ENCODE results near the gene IGDCC3. TPM values are rescaled to one million over a fixed set of nuclear protein-coding genes. Genes with fewer than 3 reads are reported as not detected.

IGDCC3 gene
- polyA plus RNA-seq (ENCODE audit: insufficient read length in 4 of 4), result 10 to 100 TPM in 1 of 4 donors, 1 to 10 TPM in 3; 4.1 to 11.9 (median 7.3) TPM

DNA sequence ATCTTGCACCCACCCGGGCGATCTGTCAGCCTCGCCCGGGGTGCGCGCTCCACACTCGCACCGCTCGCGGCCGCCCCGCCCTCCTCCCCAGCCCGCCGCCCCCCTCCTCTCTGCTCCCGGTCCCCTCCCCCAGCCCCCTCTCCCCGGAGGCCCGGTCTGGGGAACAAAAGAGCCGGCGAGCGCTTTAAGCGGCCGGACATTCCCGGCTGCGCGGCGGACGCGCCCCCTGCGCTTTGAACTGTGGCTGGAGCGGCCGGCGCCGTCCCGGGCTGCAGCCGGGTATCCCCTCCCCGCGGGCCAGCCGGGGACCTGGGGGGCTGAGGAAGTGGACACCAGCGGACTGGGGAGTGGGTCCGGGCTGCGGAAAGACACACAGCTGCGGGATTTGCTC is at the start of gene IGDCC3:
TSS of gene IGDCC3 (minus strand) at position 27 of the 391 bp plus-strand sequence. CDS start 214 bp downstream, outside the sequence.
- no peak for DNase-seq (ENCODE audit: low read depth in 4 of 4, low spot score in 3 of 4)

DNA sequence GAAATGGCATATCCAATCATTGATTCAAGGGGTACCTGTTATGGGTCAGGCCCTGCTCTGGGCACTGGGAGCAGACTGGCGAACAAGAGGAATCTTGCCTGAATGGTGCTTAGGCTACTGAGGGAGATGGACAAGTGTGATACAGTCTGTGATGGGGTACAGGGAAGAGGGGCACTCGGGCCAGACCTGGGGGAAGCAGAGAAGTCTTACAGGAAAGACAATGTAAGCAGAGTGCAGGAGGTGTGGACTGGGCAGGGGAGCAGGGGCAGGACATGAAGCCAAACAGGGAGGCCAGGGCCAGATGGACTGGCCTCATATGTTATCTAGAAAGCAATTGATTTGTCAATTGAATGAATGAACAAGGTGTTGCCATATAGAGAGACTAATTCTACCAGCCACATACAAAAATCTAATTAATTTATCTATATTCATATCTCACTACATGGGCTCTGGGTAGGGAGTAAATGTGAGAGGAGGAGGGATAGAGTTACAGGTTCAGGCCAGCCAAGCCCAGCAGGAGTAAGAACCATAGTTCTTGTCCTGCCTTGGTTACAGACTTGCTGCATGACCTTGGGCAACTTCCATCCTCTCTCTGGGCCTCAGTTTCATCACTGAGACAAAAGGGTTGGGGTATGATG is 48.5 kb upstream of the IGDCC3 start:
- no peak for DNase-seq (ENCODE audit: low read depth in 4 of 4, low spot score in 3 of 4)

GRCh38 chr15:65424683-65425082 is 46.9 kb upstream of the IGDCC3 start:
- no peak for DNase-seq (ENCODE audit: low read depth in 4 of 4, low spot score in 3 of 4)

DNA sequence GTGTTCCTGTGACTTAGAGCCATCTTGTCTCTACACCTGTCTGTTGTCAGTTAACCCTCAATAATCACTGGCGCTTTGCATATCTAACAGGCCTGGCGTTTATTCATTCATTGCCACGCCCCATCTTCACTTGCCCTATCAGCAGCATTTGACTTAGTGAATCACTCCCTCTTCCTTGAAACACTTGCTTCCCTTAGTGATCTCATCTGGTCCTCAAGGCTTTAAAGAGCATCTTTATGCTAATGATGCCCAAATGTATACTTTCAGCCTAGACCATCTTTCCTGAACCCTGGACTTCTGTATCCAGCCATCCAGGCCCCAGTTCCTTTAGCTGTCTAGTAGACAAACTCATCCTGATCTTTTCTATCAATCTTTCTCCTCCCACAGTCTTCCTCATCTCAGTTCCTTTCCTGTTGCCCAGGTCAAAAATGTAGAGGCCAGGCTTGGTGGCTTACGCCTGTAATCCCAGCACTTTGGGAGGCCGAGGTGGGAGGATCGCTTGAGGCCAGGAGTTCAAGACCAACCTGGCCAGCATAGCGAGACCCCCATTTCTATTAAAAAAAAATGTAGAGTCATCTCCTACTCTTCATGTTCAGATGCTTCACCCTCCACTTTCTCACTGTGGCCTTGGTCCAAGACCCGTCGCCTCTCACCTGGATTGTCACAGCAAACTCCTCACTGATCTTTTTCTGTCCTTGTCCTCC is 46.3 kb upstream of the IGDCC3 start:
- DNase-seq (ENCODE audit: low read depth in 4 of 4, low spot score in 3 of 4), result no peak

DNA sequence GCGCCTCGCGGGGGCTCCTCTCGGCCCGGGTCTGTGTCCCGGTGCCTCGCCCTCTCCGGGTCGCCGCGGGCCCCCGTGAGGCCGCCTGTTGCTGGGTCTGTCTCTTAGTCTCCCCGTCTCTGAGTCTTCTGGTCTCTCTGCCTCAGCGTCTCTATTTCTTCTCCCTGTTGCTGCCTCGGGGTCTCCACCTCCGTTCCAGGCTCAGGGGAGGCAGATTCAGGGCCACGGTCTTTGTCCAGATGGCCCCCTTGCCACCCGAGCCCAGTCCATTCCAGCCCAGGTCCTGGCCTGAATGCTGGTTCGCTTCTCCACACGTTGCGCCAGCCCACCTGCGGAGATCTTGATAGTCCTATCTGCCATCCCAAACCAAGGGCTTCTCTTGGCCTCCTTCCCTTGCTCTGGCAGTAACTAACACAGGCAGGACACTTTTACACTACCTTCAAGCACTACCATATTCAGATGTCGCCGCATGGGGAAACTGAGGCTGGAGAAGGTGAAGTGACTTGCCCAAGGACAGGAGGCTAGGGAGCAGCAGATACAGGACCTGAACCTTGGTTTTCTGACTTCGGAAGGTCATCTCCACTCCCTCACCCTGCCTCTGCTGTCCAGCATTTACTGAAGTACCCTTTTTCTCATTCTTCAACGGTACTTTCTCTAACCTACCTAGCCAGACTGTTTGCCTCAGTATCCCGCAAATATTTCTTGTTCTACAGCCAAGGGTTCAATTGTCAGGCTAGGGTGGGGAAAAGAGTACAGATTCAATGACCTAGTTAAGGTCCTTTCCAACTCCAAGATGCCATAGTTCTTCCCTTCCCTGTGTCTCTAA is 45.6 kb upstream of the IGDCC3 start:
- no peak for DNase-seq (ENCODE audit: low read depth in 4 of 4, low spot score in 3 of 4)

DNA sequence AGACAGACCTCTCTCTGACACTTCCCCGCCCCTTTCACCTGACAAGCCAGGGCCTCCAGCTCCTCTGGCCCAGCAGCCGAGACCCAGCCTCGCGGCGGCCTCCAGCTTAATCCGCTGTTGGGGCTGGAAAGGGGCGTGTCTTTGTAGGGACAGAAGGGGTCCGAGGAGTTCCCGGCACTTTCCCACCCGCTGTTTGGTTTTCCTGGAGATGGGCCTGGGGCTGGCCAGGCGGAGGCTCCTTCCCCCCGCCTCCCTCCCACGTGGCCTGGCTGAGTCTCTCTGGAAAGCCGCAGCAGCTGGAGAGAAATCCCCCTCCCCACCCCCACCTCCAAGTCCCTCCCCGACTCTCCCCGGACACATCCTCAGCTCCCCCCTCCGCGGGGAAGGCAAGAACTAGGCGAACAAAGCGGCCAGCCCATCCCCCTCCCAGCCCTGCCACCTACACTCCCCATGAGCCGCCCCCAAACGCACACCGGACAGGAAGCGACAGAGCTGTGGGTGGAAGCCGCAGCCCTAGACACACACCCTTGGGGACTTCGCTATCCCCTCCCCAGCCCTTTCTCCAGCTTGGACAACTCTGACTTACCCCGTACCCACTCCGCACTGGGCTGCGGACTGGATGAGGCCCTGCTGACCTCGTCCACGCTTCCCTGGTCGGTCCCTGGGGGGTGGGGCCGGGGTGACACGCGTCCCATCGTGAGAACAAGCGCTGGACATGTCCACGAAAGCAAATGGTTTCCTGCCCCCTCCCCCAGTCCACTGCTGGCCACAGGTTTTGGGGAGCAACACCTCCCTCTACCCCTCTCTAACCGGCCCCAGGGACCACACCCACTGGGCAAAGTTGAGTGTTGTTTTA is 43.8 kb upstream of the IGDCC3 start:
- peak in 3 of 4 donors; percentile 48 to 63 (median 62) for DNase-seq (ENCODE audit: low read depth in 4 of 4, low spot score in 3 of 4)

- DNase-seq (ENCODE audit: low read depth in 4 of 4, low spot score in 3 of 4), result no peak
Observed at GRCh38 chr15:65420975-65421359, 43.2 kb upstream of the IGDCC3 start.

- no peak for DNase-seq (ENCODE audit: low read depth in 4 of 4, low spot score in 3 of 4)
Observed at GRCh38 chr15:65418596-65418995, 40.8 kb upstream of the IGDCC3 start.

- DNase-seq (ENCODE audit: low read depth in 4 of 4, low spot score in 3 of 4), result no peak
Observed at GRCh38 chr15:65416845-65417416, 39.1 kb upstream of the IGDCC3 start.

DNA sequence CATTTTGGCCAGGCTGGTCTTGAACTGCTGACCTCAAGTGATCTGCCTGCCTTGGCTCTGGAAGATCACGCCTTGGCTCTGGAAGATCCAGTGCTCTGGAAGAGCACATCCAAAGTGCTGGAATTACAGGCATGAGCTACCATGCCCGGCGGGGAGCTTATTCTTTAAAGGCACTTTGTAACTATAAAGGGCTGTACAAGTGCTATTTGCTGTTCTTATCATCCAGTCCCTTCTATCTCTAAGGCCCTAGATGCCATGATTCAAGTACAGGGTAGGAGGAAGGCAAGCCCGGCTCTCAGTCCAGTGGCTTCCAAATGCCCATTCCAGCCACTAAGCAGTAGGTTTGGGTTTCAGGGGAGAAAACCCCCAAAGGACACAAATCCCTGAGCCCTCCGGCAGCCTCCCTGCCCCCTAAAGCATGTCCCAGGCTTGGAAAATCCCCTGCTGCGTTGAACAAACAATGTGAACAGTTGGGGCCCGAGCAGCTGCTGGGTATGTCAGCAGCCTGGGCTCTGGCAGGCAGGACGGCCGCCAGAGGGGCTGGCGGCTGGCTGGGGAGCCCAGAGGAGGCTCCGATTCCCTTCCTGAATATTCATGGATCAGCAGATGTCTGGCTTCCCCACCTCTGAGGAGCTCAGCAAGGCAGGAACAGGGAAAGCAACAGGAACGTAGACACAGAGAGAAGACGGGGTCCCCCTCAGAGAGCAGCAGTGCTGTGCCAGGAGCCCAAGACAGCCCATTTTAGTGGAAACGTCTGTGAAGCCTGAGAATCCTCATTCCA is 37.2 kb upstream of the IGDCC3 start:
- no peak for DNase-seq (ENCODE audit: low read depth in 4 of 4, low spot score in 3 of 4)

GRCh38 chr15:65413760-65414144 is 36.0 kb upstream of the IGDCC3 start:
- no peak for DNase-seq (ENCODE audit: low read depth in 4 of 4, low spot score in 3 of 4)

- DNase-seq (ENCODE audit: low read depth in 4 of 4, low spot score in 3 of 4), result no peak
Observed at GRCh38 chr15:65413051-65413759, 35.4 kb upstream of the IGDCC3 start.

- no peak for DNase-seq (ENCODE audit: low read depth in 4 of 4, low spot score in 3 of 4)
Observed at GRCh38 chr15:65412556-65412955, 34.8 kb upstream of the IGDCC3 start.

DNA sequence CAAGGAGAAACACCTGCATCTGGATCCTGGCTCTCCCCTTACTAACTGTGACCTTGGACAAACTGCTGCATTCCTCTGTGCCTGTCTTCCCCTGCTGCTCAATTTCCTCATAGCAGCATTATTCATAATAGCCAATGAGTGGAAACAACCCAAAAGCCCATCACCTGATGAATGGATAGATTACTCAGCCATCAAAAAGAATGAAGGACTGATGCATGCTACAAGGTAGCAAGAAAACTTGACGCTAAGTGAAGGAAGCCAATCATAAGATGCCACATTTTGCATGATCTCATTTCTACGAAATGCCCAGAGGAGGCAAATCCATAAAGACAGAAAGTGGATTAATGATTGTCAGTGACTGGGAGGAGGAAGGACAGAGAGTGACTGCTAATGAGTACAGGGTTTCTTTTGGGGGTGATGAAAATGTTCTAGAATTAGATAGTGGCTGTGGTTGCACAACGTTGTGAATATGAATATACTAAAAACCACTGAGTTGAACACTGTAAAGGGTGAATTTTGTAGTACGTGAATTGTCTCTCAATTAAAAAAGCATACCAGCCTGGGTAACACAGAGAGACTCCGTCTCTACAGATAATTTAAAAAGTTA is 33.8 kb upstream of the IGDCC3 start:
- no peak for DNase-seq (ENCODE audit: low read depth in 4 of 4, low spot score in 3 of 4)

DNA sequence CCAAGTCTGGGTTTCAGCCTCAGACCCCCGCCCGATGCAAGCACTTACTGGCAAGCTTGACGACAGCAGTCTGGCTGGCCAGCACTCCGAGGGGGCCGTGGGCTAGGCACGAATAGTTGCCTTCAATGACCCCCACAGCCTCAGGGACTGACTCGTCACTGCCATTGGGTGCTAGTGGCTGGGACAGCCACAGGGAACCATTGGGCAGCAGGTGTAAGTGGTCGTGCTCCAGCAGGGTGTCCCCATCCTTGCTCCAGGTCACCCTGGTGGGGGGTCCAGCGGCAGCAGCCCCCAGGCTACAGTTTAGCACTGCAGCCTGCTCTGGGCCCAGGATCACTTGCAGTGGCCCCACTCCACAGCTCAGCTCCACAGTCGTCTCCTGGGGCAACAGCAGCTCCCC is 33.2 kb upstream of the IGDCC3 start:
- no peak for DNase-seq (ENCODE audit: low read depth in 4 of 4, low spot score in 3 of 4)

DNA sequence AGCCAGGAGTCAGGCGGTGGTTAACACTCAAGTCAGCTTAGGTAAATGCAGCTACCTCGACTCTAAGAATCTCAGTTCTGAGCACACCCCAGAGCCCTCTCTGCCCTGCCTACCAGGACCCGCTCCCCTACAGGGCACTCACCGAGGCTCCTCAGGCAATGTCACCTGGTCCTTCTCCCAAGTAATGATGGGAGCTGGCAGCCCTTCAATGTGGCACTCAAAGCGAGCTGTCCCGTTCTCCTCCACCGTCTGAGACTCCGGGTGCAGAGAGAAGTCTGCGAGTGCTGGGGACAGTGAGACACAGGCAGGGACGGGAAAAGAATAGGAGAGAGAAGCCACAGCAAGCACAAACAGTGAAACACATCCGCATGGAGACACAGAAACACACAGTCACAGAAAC is 32.2 kb upstream of the IGDCC3 start:
- no peak for DNase-seq (ENCODE audit: low read depth in 4 of 4, low spot score in 3 of 4)

GRCh38 chr15:65409036-65409631 is 31.3 kb upstream of the IGDCC3 start:
- DNase-seq (ENCODE audit: low read depth in 4 of 4, low spot score in 3 of 4), result no peak

Data from left renal pelvis (tissue), 4 donors.